PC-9 (cell line): Measurements from ENCODE around the gene SEMA6C.

Experiments used
- CTCF ChIP-seq: fragments of 200-600 bp; sonication (generic); conservative IDR thresholded peaks from 2 replicates; pipeline ENCODE4 v1.6.1; 2017; ENCODE audit warnings: mixed run types, antibody characterized with exemption, mild to moderate bottlenecking, moderate library complexity
- EZH2 ChIP-seq: fragments of 200-600 bp; sonication (generic); IDR thresholded peaks from 2 replicates; pipeline ENCODE4 v1.8.0; 2017; ENCODE audit warnings: antibody characterized with exemption, low read depth

- no peak for TF ChIP-seq CTCF
- no peak for TF ChIP-seq EZH2
Observed at GRCh38 chr1:151108331-151108730, 38.1 kb downstream of the SEMA6C start.
